ENCODE measurements around the gene CGB3.
A peak's percentile ranks its signal among the peaks of the same experiment; 100 is the strongest.

The CGB3 gene

GRCh38 chr19:48992581-48993174 is 31.5 kb downstream of the CGB3 start (continued):
- TF ChIP-seq ZNF391 (tag by site-specific recombination; IDR thresholded peaks at IDR 0.05; ENCODE audit: borderline replicate concordance, low read depth) = 0 out of 2 replicates have a peak, but pooled peaks have one; percentile 21

- ChIA-PET POLR2A (interaction anchor here (2.2 to 2.8 kb wide), 4 partner anchors 12 to 119 kb away, joined by 7 to 33 read pairs (median 23); partner anchors contain the start of gene PPP1R15A), CTCF (interaction anchor here (0.6 to 2.9 kb wide), 13 partner anchors 8 to 233 kb away, joined by 3 to 79 read pairs (median 7); partner anchors contain the start of gene CGB7)
- Histone ChIP-seq H3K27ac (ENCODE audit: extremely low read depth, low read depth, low read length) (peak overlapping the region; percentile 81; the same call in 1 of the 2 replicates), H3K9me3 (ENCODE audit: control insufficient read depth, insufficient read depth, low read depth, low read length) (no peaks in the 10 kb centered on the region), H3K4me1 (ENCODE audit: control insufficient read depth, insufficient read depth, low read length) (peaks cover 12% of the 10 kb centered on the region; the same call in 1 of the 2 replicates), H3K4me3 (ENCODE audit: low read depth, low read length) (peak overlapping the region; percentile 54), H3K36me3 (ENCODE audit: control insufficient read depth in 2 of 2, insufficient read depth in 1 of 2, low read length in 2 of 2) (peaks cover 18 to 38% of the 10 kb centered on the region in 2 experiments; a peak in 2 of 3 replicates)
- no peak for TF ChIP-seq ZNF555 (tag by site-specific recombination; conservative IDR thresholded peaks at IDR 0.05)
- no peak for TF ChIP-seq OSR2 (tag by site-specific recombination; IDR thresholded peaks at IDR 0.05)
- TF ChIP-seq PRDM10 (tag by site-specific recombination; IDR thresholded peaks at IDR 0.05) = peak; percentile 65
Measured at GRCh38 chr19:48991873-48992580, 32.1 kb downstream of the CGB3 start.

- Histone ChIP-seq H3K4me3 (ENCODE audit: low read depth, low read length) (no peak overlapping the region), H3K27ac (ENCODE audit: extremely low read depth, low read depth, low read length) (no peak overlapping the region), H3K36me3 (ENCODE audit: control insufficient read depth in 2 of 2, insufficient read depth in 1 of 2, low read length in 2 of 2) (peaks cover 24 to 47% of the 10 kb centered on the region in 2 experiments; a peak in 2 of 3 replicates), H3K9me3 (ENCODE audit: control insufficient read depth, insufficient read depth, low read depth, low read length) (no peaks in the 10 kb centered on the region), H3K4me1 (ENCODE audit: control insufficient read depth, insufficient read depth, low read length) (peaks cover 12% of the 10 kb centered on the region; the same call in 1 of the 2 replicates)
- CTCF ChIA-PET = interaction anchor here (0.6 to 1.3 kb wide), 3 partner anchors 10 to 196 kb away, joined by 3 to 5 read pairs (median 5); no protein-coding TSS in a partner anchor
- POLR2A ChIA-PET = interaction anchor here (2.8 kb wide), 1 partner anchor 118 kb away, joined by 33 read pairs; the partner anchor contains the start of gene PPP1R15A
- TF ChIP-seq ZNF174 (tag by site-specific recombination; IDR thresholded peaks at IDR 0.05) (no peak), HOXA7 (CRISPR knock-in tag; IDR thresholded peaks at IDR 0.05; ENCODE audit: borderline replicate concordance) (no peak), OVOL3 (tag by site-specific recombination; IDR thresholded peaks at IDR 0.05) (no peak), ZNF580 (tag by site-specific recombination; IDR thresholded peaks at IDR 0.05) (no peak), ZNF785 (tag by site-specific recombination; IDR thresholded peaks at IDR 0.05) (no peak), ZNF18 (tag by site-specific recombination; IDR thresholded peaks at IDR 0.05) (no peak), FEZF1 (tag by site-specific recombination; IDR thresholded peaks at IDR 0.05) (no peak), ZNF140 (tag by site-specific recombination; IDR thresholded peaks at IDR 0.05) (no peak)
Measured at GRCh38 chr19:48991011-48991609, 33.0 kb downstream of the CGB3 start.

Data from HEK293 (cell line).